GM18870 (cell line): ENCODE measurements around the gene NCOA3.
"Not testable (repeated sequence)": the region's sequence is repeated elsewhere in the genome, so short reads cannot be mapped to it uniquely, and the experiment has no call there.

Experiments
- ATAC-seq: cut with Tn5 transposase; IDR thresholded peaks from one replicate; pipeline ENCODE4 v1.9.1; 2021; ENCODE audit warnings: moderate library complexity; ENCODE audit not compliant: unreplicated experiment

The NCOA3 gene

GRCh38 chr20:47468290-47469050 is 33.2 kb upstream of the NCOA3 start:
- no peak for ATAC-seq

DNA sequence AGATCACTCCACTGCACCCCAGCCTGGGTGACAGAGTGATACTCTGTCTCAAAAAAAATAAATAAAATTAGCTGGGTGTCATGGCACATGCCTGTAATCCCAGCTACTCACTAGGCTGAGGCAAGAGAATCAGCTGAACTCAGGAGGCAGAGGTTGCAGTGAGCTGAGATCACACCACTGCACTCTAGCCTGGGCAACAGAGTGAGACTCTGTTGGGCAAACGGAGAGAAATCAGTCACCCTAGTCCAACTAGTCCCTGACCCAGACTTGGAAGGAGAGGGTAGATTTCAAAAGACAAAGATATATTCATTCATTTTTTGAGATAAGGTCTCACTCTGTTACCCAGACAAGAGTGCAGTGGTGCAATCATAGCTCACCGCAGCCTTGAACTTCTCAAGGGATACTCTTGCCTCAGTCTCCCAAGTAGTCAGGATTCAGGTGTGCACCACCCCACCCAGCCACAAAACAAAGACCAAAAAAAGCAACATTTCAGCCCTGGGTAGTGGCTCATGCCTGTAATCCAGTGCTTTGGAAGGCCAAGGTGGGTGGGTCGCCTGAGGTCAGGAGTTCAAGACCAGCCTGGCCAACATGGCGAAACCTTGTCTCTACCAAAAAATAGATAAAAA is 26.2 kb upstream of the NCOA3 start:
- ATAC-seq: no peak

DNA sequence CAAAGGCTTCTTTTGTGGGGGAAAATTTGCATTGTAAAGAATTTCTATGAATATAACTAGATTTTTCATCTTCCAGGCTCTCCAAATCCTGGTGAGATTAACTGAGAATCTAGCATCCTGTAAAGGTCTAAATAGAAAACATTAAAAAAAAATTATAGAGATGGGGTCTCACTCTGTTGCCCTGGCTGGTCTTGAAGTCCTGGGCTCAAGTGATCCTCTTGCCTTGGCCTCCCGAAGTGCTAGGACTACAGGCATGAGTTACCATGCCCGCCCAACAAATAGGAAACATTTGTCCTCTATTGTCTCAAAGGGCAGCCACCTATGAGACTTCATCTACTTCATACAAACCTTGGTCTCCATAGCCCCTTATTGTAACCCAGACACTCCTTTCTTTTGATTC is 25.2 kb upstream of the NCOA3 start:
- no peak for ATAC-seq

DNA sequence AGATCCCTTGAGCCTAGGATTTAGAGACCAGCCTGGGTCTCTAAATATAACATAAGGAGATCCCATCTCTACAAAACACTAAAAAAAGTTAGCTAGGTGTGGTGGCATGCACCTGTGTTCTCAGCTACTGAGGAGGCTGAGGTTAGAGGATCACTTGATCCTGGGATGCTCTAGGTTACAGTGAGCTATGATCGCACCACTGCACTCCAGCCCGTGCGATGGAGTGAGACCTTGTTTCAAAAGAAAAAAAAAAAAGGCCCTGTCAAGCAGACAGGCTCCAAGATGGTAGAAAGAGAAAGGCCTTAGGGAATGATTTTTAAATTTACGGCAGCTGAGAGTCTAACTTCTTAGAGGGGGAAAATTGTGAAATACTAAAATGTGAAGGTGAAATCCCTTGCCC is 22.6 kb upstream of the NCOA3 start:
- no peak for ATAC-seq

- no peak for ATAC-seq
Measured at GRCh38 chr20:47479506-47479905, 22.2 kb upstream of the NCOA3 start.

DNA sequence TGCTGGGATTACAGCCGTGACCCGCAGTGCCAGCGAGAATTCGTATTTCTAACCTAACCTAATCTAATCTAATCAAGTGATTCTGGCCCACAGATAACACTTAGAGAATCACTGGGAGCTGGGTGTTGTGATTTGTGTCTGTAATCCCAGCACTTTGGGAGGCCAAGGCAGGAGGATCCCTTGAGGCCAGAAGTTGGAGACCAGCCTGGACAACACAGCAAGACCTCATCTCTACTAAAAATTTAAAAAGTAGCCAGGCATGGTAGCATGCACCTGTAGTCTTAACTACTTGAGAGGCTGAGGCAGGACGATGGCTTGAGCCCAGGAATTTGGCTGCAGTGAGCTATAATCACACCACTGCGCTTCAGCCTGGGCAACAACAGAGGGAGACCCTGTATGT is 21.4 kb upstream of the NCOA3 start:
- no peak for ATAC-seq

- no peak for ATAC-seq
Measured at GRCh38 chr20:47480705-47481104, 21.0 kb upstream of the NCOA3 start.

- ATAC-seq: no peak
Measured at GRCh38 chr20:47481330-47482216, 20.1 kb upstream of the NCOA3 start.

DNA sequence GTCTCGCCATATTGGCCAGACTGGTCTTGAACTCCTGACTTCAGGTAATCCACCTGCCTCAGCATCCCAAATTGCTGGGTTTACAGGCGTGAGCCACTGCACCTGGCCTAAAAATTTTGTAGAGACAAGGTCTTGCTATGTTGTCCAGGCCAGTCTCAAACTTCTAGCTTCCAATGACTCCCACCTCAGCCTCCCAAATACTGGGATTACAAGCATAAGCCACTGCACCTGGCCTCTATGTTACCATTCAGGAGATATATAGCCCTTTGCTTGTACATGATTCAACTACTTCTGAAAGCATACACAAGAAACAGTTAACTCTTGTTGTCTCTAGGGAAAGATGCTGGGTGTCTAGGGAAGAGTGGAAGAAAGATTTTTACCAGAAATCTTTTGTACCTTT is 19.0 kb upstream of the NCOA3 start:
- ATAC-seq: no peak

DNA sequence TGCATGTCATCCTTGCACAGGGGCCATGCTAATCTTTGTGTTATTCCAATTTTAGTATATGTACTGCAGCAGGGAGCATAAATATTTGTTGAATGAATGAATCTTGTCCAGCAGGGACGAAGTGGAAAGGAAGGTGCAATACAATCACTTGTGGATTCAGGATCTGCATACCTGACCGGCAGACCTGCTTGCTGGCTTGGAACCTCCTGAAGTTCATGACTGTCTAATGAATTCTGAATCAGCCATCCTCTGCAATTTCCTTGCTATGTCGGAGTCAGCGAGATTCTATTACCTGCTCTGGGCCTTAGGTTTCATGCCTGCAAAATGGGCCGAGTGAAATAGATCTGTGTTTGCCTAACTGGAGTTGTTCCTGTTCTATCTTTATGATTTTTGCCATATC is 17.4 kb upstream of the NCOA3 start:
- no peak for ATAC-seq

DNA sequence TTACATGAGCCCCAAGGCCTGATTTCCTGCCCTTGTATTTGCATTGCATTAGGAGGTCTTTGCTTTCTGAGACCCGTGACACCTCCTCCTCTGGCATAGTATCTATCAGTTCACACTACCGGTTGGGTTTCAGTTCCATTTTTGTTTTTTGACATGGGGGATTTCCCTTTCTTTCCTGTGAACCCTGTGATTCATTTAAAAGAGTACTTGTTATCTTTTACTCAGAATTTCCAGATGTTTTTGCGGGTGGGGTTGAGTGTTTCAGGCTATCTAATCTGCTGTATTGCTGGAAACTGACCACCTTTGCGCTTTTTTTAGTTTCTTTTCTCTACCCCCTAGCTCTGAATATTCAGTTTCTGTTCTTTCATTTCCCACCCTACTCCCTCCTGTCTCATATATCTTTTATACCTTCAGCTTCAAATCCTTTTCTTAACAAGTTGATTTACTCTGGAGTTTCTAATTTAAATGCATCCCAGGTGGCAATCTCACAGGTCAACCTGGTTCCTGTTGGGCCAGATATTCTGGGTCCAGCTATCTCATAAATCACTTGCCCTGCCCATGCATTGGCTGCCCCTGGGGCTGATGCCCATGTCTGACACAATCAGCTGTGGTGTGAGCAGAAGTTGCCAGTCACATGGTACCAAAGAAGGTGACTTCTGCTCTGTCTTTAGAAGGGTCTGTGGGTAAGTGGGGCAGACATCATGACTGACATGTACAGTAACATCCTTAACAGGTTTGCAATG is 14.3 kb upstream of the NCOA3 start:
- ATAC-seq: peak; percentile 66

DNA sequence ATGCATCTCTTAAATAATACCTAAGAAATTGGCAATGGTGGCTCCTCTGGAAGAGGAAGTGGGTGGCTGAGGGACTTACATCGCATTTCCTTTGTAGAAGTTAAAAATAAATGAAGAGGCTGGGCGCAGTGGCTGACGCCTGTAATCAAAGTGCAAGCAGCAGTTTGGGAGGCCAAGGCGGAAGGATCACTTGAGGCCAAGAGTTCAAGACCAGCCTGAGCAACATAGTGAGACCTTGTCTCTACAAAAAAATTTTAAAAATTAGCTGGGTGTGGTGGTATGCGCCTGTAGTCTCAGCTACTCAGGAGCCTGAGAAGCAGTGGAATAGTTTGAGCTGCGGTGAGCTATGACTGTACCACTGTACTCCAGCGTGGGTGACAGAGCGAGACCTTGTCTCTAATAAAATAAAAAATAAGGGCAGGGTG is 12.2 kb upstream of the NCOA3 start:
- ATAC-seq: no peak

DNA sequence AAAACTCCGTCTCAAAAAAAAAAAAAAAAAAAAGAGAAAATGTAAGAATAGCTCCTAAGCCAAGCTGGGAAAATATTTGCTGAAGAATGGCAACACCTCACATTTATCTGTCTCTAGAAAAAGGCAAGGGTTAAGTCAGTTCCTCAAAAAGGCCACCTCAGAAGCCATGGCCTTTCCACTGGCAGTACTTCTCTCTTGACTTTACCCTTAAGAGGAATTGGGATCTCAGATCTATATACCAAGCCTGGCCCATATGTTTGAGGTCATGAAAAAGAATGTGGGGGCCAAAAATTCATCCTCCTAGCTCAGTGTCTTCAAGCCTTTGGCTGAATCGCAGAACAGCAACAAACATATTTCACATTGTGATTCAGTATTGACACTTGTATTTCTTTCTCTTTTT is 10.9 kb upstream of the NCOA3 start:
- ATAC-seq: no peak

DNA sequence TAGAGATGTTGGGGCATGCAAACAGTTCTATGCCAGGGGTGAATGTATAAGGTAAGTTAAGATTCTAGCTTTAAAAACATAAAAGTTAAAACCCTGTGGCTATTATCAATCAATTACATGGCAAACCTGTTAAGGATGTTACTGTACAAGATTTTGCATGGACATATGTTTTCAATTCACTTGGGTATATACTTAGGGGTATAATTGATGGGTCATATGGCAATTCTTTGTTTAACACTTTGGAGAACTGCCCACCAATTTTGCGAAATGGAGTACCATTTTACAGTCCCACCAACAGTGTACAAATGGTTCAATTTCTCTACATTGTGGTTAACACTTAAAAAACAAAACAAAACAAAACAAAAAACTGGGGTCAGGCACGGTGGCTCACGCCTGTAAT is 9.4 kb upstream of the NCOA3 start:
- ATAC-seq: no peak

DNA sequence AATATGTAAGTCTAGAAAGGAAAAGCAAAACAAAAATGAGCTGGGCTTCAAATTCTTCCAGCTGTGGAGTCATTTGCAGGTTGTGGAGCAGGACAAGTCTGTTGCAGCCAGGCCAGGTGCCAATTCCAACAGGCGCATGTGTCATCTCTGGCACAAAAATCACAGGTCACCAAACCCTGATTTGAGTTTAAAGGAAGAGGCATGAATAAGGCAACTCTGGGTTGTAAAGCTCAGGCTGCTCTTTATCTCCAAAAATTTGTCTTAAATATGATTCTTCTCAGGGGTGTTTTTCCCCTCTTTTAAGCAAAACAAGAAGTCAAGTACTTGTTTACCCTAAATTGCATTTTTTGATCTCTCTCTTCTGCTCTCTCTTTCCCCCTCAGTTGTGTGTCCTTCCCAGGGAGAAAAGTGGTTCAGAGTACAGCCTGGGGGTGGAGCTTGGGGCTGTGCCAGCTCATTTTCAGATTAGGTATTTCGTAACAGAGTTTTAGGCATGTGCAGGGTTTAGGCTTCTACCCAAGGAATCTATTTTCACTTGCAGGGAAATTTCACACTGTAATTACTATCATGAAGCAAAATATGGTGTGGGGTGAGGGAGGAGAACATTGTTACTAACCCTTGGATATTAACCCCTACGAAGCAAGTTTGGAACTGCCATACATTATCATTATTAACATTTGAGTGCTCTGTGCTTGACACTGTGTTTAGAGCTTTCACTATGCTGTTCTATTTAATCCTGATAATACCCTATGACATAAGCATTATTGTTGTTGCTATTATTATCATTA is 8.3 kb upstream of the NCOA3 start:
- no peak for ATAC-seq

- ATAC-seq: no peak
Measured at GRCh38 chr20:47493963-47494293, 7.8 kb upstream of the NCOA3 start.

DNA sequence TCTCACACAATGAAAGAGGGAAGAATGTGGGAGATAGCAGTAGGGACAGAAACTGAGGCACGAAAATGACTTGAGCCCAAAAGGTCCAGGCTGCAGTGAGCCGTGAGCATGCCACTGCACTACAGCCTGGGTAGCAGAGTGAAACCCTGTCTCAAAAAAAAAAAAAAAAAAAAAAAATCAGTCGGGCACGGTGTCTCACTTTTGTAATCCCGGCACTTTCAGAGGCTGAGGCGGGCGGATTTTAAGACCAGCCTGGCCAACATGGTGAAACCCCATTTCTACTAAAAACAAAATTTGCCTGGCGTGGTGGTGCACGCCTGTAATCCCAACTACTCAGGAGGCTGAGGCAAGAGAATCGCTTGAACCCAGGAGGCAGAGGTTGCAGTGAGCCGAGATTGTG is 7.1 kb upstream of the NCOA3 start:
- ATAC-seq: not testable (repeated sequence)

DNA sequence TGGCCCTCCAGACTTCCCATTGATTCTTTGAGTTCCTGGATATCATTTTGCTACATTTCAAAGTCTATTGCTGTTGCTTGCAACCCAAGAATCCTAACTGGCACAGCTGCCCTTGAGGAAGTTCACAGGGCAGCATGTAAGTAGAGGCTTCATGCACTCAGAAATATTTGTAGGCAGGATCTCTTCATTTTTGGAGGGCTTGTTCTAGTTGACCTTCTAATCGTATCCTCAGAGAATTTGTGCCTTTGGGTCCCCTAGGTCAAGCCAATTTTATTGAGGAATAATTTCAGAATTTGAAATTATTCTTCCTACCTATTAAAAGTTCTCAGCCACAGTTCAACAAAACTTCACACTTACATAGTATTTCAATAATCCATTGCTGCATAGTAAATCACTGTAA is 5.6 kb upstream of the NCOA3 start:
- ATAC-seq: no peak

DNA sequence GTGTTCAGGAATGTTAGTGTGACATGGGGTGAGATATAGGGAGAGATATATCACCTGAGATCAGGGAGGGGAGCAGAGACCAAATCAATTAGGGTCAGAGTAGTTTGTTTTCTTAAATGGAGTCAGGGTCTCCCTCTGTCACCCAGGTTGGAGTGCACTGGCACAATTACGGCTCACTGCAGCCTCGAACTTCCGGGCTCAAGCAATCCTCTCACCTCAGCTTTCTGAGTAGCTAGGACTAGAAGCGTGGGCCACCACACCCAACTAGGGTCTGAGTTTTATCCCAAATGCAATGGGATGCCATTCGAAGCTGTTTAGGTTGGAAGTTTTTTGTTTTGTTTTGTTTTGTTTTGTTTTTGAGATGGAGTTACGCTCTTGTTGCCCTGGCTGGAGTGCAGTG is 3.1 kb upstream of the NCOA3 start:
- ATAC-seq: no peak

- ATAC-seq: no peak
Measured at GRCh38 chr20:47499053-47499452, 2.6 kb upstream of the NCOA3 start.
